ENCODE measurements around the gene SIX3. TPM values are rescaled to one million over a fixed set of nuclear protein-coding genes. Genes with fewer than 3 reads are reported as not detected.

Gene SIX3
- total and polyA plus RNA-seq, 2 of the 4 experiments (the other 2 are of a cell fraction) = not detected

GRCh38 chr2:44967727-44968432 is 26.4 kb downstream of the SIX3 start:
- dilution Hi-C loops (cut with HindIII; ENCODE audit: low sequenced_read_pairs, unreplicated experiment) = no loop called here
- no peaks in the 10 kb centered on the region for H3K36me3 ChIP-seq (ENCODE audit: control insufficient read depth, insufficient read depth, low read length)
- POLR2A ChIA-PET (ENCODE audit: unreplicated experiment) = no interaction called here
- H2AK5ac ChIP-seq (ENCODE audit: low read depth, low read length) = no peak overlapping the region
- in situ Hi-C loops (cut with MboI; ENCODE audit: low sequenced_read_pairs) = loop anchor here (10.0 to 25.0 kb wide), 2 partner anchors 481 to 923 kb away; no protein-coding TSS in a partner anchor
- H3K18ac ChIP-seq (ENCODE audit: low read depth, low read length) = no peak overlapping the region
- no peaks in the 10 kb centered on the region for H3K9me1 ChIP-seq (ENCODE audit: insufficient read depth, low read length)
- H2AK9ac ChIP-seq (replicated peaks; ENCODE audit: low read depth, low read length, poor library complexity) = no peak overlapping the region
- H2AFZ ChIP-seq (replicated peaks; ENCODE audit: low read length, poor library complexity) = no peak overlapping the region
- TF ChIP-seq RAD21 (IDR thresholded peaks at IDR 0.05; ENCODE audit: low read length) = no peak
- TF ChIP-seq USF2 (IDR thresholded peaks at IDR 0.05; ENCODE audit: low read depth, low read length) = no peak
- no peak for TF ChIP-seq FOS (IDR thresholded peaks at IDR 0.05; ENCODE audit: low read depth, low read length)
- TF ChIP-seq MAFK (IDR thresholded peaks at IDR 0.05; ENCODE audit: low read depth, low read length) = no peak
- no peak for TF ChIP-seq CHD1 (IDR thresholded peaks at IDR 0.05; ENCODE audit: low read depth, low read length)
- no peak for TF ChIP-seq ELK1 (IDR thresholded peaks at IDR 0.05; ENCODE audit: borderline replicate concordance, low read depth, low read length)
- TF ChIP-seq CTCF (conservative IDR thresholded peaks at IDR 0.05; ENCODE audit: low read depth, low read length) = no peak
- TF ChIP-seq RCOR1 (IDR thresholded peaks at IDR 0.05; ENCODE audit: insufficient replicate concordance, low read length) = no peak
- no peak for TF ChIP-seq POLR2A (IDR thresholded peaks at IDR 0.05; ENCODE audit: low read depth, low read length)
- no peak for TF ChIP-seq MXI1 (IDR thresholded peaks at IDR 0.05; ENCODE audit: borderline replicate concordance, low read depth, low read length)
- TF ChIP-seq CEBPB (IDR thresholded peaks at IDR 0.05; ENCODE audit: low read depth, low read length) = no peak
- no peak for TF ChIP-seq RFX5 (IDR thresholded peaks at IDR 0.05; ENCODE audit: low read depth, low read length)
- TF ChIP-seq SMC3 (IDR thresholded peaks at IDR 0.05; ENCODE audit: low read depth, low read length) = no peak
- TF ChIP-seq BHLHE40 (IDR thresholded peaks at IDR 0.05; ENCODE audit: low read depth, low read length) = no peak
- no peak for TF ChIP-seq NFE2L2 (IDR thresholded peaks at IDR 0.05; ENCODE audit: low read depth, low read length)
- TF ChIP-seq MAZ (IDR thresholded peaks at IDR 0.05; ENCODE audit: borderline replicate concordance, low read depth, low read length) = no peak
- no peak overlapping the region for H3K27ac ChIP-seq (ENCODE audit: insufficient read depth, low read length)
- peaks cover 50% of the 10 kb centered on the region for H3K27me3 ChIP-seq (ENCODE audit: control insufficient read depth, insufficient read depth, low read length)
- no peak overlapping the region for H2BK5ac ChIP-seq (ENCODE audit: low read depth, low read length, poor library complexity, severe bottlenecking)
- no peak for ATAC-seq (ENCODE audit: low read depth)
- H2BK20ac ChIP-seq (ENCODE audit: low read depth, low read length) = no peak overlapping the region
- no peak overlapping the region for H3K4me2 ChIP-seq (ENCODE audit: low read depth, low read length)
- no peaks in the 10 kb centered on the region for H3K9me3 ChIP-seq (ENCODE audit: control insufficient read depth, insufficient read depth, low read length)
- H3K4ac ChIP-seq (ENCODE audit: low read depth, low read length) = no peak overlapping the region
- 33% methylated on average over 1 of the region's 5 CpGs; no CpG with 5 or more reads in 1 of the 2 experiments for WGBS, 2 experiments (ENCODE audit: extremely low coverage in 2 of 2, insufficient read length in 1 of 2)
- DNase-seq = no peak
- H2BK120ac ChIP-seq (ENCODE audit: low read depth, low read length) = no peak overlapping the region
- BruUV-seq (replicated peaks) = no TSS peak
- no peak overlapping the region for H3K23ac ChIP-seq (ENCODE audit: low read depth, low read length)
- no peak overlapping the region for H3K14ac ChIP-seq (replicated peaks; ENCODE audit: low read depth, low read length)
- no peak overlapping the region for H3K9ac ChIP-seq (ENCODE audit: low read depth, low read length)
- CTCF ChIA-PET = no interaction called here
- no peak overlapping the region for H3K4me3 ChIP-seq (ENCODE audit: insufficient read depth, low read depth, low read length)
- H4K91ac ChIP-seq (ENCODE audit: insufficient read depth, low read depth, low read length) = no peak overlapping the region
- no peaks in the 10 kb centered on the region for H3K4me1 ChIP-seq (ENCODE audit: control insufficient read depth, insufficient read depth, low read length)
- H4K8ac ChIP-seq (ENCODE audit: low read depth in 2 of 2, low read length in 2 of 2) = no peak overlapping the region
- H3K56ac ChIP-seq (ENCODE audit: extremely low read depth, insufficient read depth, low read length) = no peak overlapping the region
- H3K79me1 ChIP-seq (ENCODE audit: low read depth in 1 of 2, low read length in 2 of 2) = no peaks in the 10 kb centered on the region
- H2BK15ac ChIP-seq (ENCODE audit: low read depth, low read length) = no peak overlapping the region
- H4K20me1 ChIP-seq (ENCODE audit: insufficient read depth, low read length) = no peaks in the 10 kb centered on the region
- intact Hi-C loops (cut with micrococcal nuclease) = no loop called here
- no peak overlapping the region for H4K5ac ChIP-seq (ENCODE audit: low read depth, low read length)
